Karpas-422 (cell line): ENCODE measurements around the gene SLC35B4. TPM values are rescaled to one million over a fixed set of nuclear protein-coding genes. Genes with fewer than 3 reads are reported as not detected.

Experiments
- DNase-seq: peaks from one replicate; pipeline ENCODE4 v3.0.0-alpha.2; 2015
- H2AFZ ChIP-seq: fragments of 200-600 bp; sonication (generic); 2 replicates; pipeline ENCODE4 v1.6.1; 2014; ENCODE audit warnings: antibody characterized with exemption, low read length, mixed read lengths
- H3K27ac ChIP-seq: fragments of 200-600 bp; sonication (generic); 2 replicates; pipeline ENCODE4 v1.5.1; 2014; ENCODE audit warnings: mild to moderate bottlenecking, low read length, moderate library complexity
- H3K27me3 ChIP-seq: fragments of 200-600 bp; sonication (generic); 2 replicates; pipeline ENCODE4 v1.6.1; 2014; ENCODE audit warnings: low read length, mixed read lengths
- H3K36me3 ChIP-seq: fragments of 200-600 bp; sonication (generic); 2 replicates; pipeline ENCODE4 v1.6.1; 2014; ENCODE audit warnings: low read length, mixed read lengths; ENCODE audit not compliant: insufficient read depth
- H3K4me1 ChIP-seq: fragments of 200-600 bp; sonication (generic); 2 replicates; pipeline ENCODE4 v1.6.1; 2014; ENCODE audit warnings: mild to moderate bottlenecking, low read length, mixed read lengths
- H3K4me2 ChIP-seq: fragments of 200-600 bp; sonication (generic); 2 replicates; pipeline ENCODE4 v1.6.1; 2014; ENCODE audit warnings: low read length, low read depth, mild to moderate bottlenecking; ENCODE audit not compliant: poor library complexity, severe bottlenecking
- H3K4me3 ChIP-seq: fragments of 200-600 bp; sonication (generic); 2 replicates; pipeline ENCODE4 v1.5.1; 2014; ENCODE audit warnings: mild to moderate bottlenecking, antibody characterized with exemption, low read length, mixed read lengths
- H3K79me2 ChIP-seq: fragments of 200-600 bp; sonication (generic); 2 replicates; pipeline ENCODE4 v1.6.1; 2014; ENCODE audit warnings: mild to moderate bottlenecking, low read length, mixed read lengths
- H3K9ac ChIP-seq: fragments of 200-600 bp; sonication (generic); 2 replicates; pipeline ENCODE4 v1.6.0; 2014; ENCODE audit warnings: low read length
- H3K9me2 ChIP-seq: fragments of 200-600 bp; sonication (generic), shearing (Covaris generic); replicated peaks from 2 replicates; pipeline ENCODE4 v1.6.0; 2014; ENCODE audit warnings: mild to moderate bottlenecking, low read length, moderate library complexity; ENCODE audit not compliant: insufficient read depth
- H3K9me3 ChIP-seq: fragments of 300-700, 200-600 bp; sonication (generic); 2 replicates; pipeline ENCODE4 v1.6.1; 2014; ENCODE audit warnings: low read length, mixed read lengths
- H4K20me1 ChIP-seq: fragments of 200-600 bp; sonication (generic); 2 replicates; pipeline ENCODE4 v1.6.1; 2014; ENCODE audit warnings: mild to moderate bottlenecking, antibody characterized with exemption, low read length, low read depth; ENCODE audit not compliant: insufficient read depth
- total RNA-seq: library from RNA; depleted of rRNA; stranded (reverse); fragments of >200 nt; shearing (Covaris generic); gene quantifications from 2 replicates; pipeline ENCODE4 v1.2.3, GENCODE V29; 2014; ENCODE audit warnings: low replicate concordance

Gene SLC35B4
- total RNA-seq, 1 experiment from 2014 or later: 15.7 TPM

GRCh38 chr7:134329614-134330346 lies 13.1 kb upstream of the SLC35B4 start:
- Histone ChIP-seq H3K4me2 (no peak overlapping the region), H3K27me3 (no peaks in the 10 kb centered on the region), H3K9ac (no peak overlapping the region), H3K4me3 (no peak overlapping the region), H3K36me3 (no peaks in the 10 kb centered on the region), H4K20me1 (no peaks in the 10 kb centered on the region), H3K4me1 (no peaks in the 10 kb centered on the region), H2AFZ (no peak overlapping the region), H3K79me2 (no peaks in the 10 kb centered on the region), H3K9me2 (no peaks in the 10 kb centered on the region), H3K9me3 (no peaks in the 10 kb centered on the region), H3K27ac (no peak overlapping the region)
- no peak for DNase-seq

- Histone ChIP-seq H2AFZ (no peak overlapping the region), H3K27ac (no peak overlapping the region), H3K79me2 (no peaks in the 10 kb centered on the region), H3K9me2 (no peaks in the 10 kb centered on the region), H4K20me1 (no peaks in the 10 kb centered on the region), H3K4me2 (no peak overlapping the region), H3K9me3 (no peaks in the 10 kb centered on the region), H3K27me3 (no peaks in the 10 kb centered on the region), H3K4me3 (no peak overlapping the region), H3K36me3 (no peaks in the 10 kb centered on the region), H3K4me1 (no peaks in the 10 kb centered on the region), H3K9ac (no peak overlapping the region)
- DNase-seq: no peak
Measured at GRCh38 chr7:134328900-134329299, 12.2 kb upstream of the SLC35B4 start.

- H3K27ac ChIP-seq: no peak overlapping the region
- no peak overlapping the region for H3K4me2 ChIP-seq
- no peak overlapping the region for H3K4me3 ChIP-seq
- H2AFZ ChIP-seq: peak overlapping the region; percentile 85; the same call in 1 of the 2 replicates
- no peaks in the 10 kb centered on the region for H3K36me3 ChIP-seq
- H3K79me2 ChIP-seq: no peaks in the 10 kb centered on the region
- no peaks in the 10 kb centered on the region for H3K9me3 ChIP-seq
- no peaks in the 10 kb centered on the region for H4K20me1 ChIP-seq
- peak; percentile 91 for DNase-seq
- no peaks in the 10 kb centered on the region for H3K4me1 ChIP-seq
- no peaks in the 10 kb centered on the region for H3K27me3 ChIP-seq
- no peak overlapping the region for H3K9ac ChIP-seq
- no peaks in the 10 kb centered on the region for H3K9me2 ChIP-seq
Measured at GRCh38 chr7:134327896-134328295, 11.2 kb upstream of the SLC35B4 start.

- DNase-seq: no peak
- H3K27ac ChIP-seq: no peak overlapping the region
- H3K9ac ChIP-seq: no peak overlapping the region
- no peaks in the 10 kb centered on the region for H3K36me3 ChIP-seq
- no peaks in the 10 kb centered on the region for H3K9me3 ChIP-seq
- no peaks in the 10 kb centered on the region for H4K20me1 ChIP-seq
- no peak overlapping the region for H3K4me3 ChIP-seq
- no peaks in the 10 kb centered on the region for H3K27me3 ChIP-seq
- no peaks in the 10 kb centered on the region for H3K4me1 ChIP-seq
- H3K4me2 ChIP-seq: no peak overlapping the region
- no peak overlapping the region for H2AFZ ChIP-seq
- H3K9me2 ChIP-seq: no peaks in the 10 kb centered on the region
- no peaks in the 10 kb centered on the region for H3K79me2 ChIP-seq
Measured at GRCh38 chr7:134324107-134324506, 7.4 kb upstream of the SLC35B4 start.

- DNase-seq: no peak
- no peaks in the 10 kb centered on the region for H4K20me1 ChIP-seq
- no peak overlapping the region for H3K4me3 ChIP-seq
- H3K9me3 ChIP-seq: no peaks in the 10 kb centered on the region
- H3K36me3 ChIP-seq: no peaks in the 10 kb centered on the region
- no peak overlapping the region for H3K27ac ChIP-seq
- no peak overlapping the region for H3K4me2 ChIP-seq
- H2AFZ ChIP-seq: no peak overlapping the region
- H3K79me2 ChIP-seq: peaks cover 13% of the 10 kb centered on the region
- no peaks in the 10 kb centered on the region for H3K9me2 ChIP-seq
- no peaks in the 10 kb centered on the region for H3K27me3 ChIP-seq
- no peak overlapping the region for H3K9ac ChIP-seq
- H3K4me1 ChIP-seq: peaks cover 13% of the 10 kb centered on the region
Measured at GRCh38 chr7:134320201-134320600, 3.5 kb upstream of the SLC35B4 start.

GRCh38 chr7:134318443-134318842 lies 1.7 kb upstream of the SLC35B4 start:
- no peaks in the 10 kb centered on the region for H3K36me3 ChIP-seq
- H3K4me2 ChIP-seq: no peak overlapping the region
- H3K27me3 ChIP-seq: no peaks in the 10 kb centered on the region
- no peak overlapping the region for H3K4me3 ChIP-seq
- H3K79me2 ChIP-seq: peaks cover 29% of the 10 kb centered on the region
- no peaks in the 10 kb centered on the region for H3K9me2 ChIP-seq
- H3K9ac ChIP-seq: no peak overlapping the region
- DNase-seq: no peak
- peaks cover 20% of the 10 kb centered on the region for H3K4me1 ChIP-seq
- H3K9me3 ChIP-seq: no peaks in the 10 kb centered on the region
- no peak overlapping the region for H2AFZ ChIP-seq
- no peak overlapping the region for H3K27ac ChIP-seq
- no peaks in the 10 kb centered on the region for H4K20me1 ChIP-seq

- Histone ChIP-seq H3K4me2 (peak overlapping the region; percentile 98), H3K27ac (no peak overlapping the region), H3K9me3 (no peaks in the 10 kb centered on the region), H3K4me1 (peaks cover 20% of the 10 kb centered on the region), H3K9me2 (no peaks in the 10 kb centered on the region), H4K20me1 (no peaks in the 10 kb centered on the region), H3K27me3 (no peaks in the 10 kb centered on the region), H3K4me3 (peak overlapping the region; percentile 95), H3K9ac (peak overlapping the region; percentile 48), H3K36me3 (no peaks in the 10 kb centered on the region), H3K79me2 (peaks cover 39% of the 10 kb centered on the region), H2AFZ (peak overlapping the region; percentile 76)
- DNase-seq: no peak
Measured at GRCh38 chr7:134317434-134317833, 704 bp upstream of the SLC35B4 start.

- Histone ChIP-seq H3K9me2 (no peaks in the 10 kb centered on the region), H3K9ac (peak overlapping the region; percentile 91), H3K4me2 (peak overlapping the region; percentile 98), H3K4me3 (peak overlapping the region; percentile 95), H3K27ac (peak overlapping the region; percentile 30), H3K27me3 (no peaks in the 10 kb centered on the region), H3K9me3 (no peaks in the 10 kb centered on the region), H2AFZ (peak overlapping the region; percentile 86), H3K4me1 (peaks cover 20% of the 10 kb centered on the region), H3K36me3 (no peaks in the 10 kb centered on the region), H3K79me2 (peaks cover 51% of the 10 kb centered on the region), H4K20me1 (no peaks in the 10 kb centered on the region)
- DNase-seq: peak; percentile 59
Measured at GRCh38 chr7:134315679-134316538, 821 bp downstream of the SLC35B4 start.
